Hepatocyte (in vitro differentiated cells): ENCODE data around the gene GPC3.

Experiments
- CTCF ChIP-seq: fragments of 200-600 bp; sonication (generic); IDR thresholded peaks from 2 replicates; pipeline ENCODE4 v1.5.1; 2016; ENCODE audit warnings: antibody characterized with exemption, mild to moderate bottlenecking; ENCODE audit not compliant: poor library complexity
- EZH2 ChIP-seq: fragments of 200-600 bp; sonication (generic); IDR thresholded peaks from 2 replicates; pipeline ENCODE4 v1.6.1; 2016; ENCODE audit warnings: antibody characterized with exemption, mild to moderate bottlenecking, borderline replicate concordance

- TF ChIP-seq CTCF (no peak), EZH2 (no peak)
These were observed 373.7 kb downstream of the GPC3 start for GRCh38 chrX:133611676-133612075.
